H1 (cell line): ENCODE measurements around the gene PHACTR1. TPM values are rescaled to one million over a fixed set of nuclear protein-coding genes. Genes with fewer than 3 reads are reported as not detected.

ENCODE experiments used
- CTCF ChIA-PET: fragments of 300-600 bp; sonication (Branson Sonifier 250); formaldehyde crosslinking; loops from one replicate; lab custom pipeline; 2021; ENCODE audit not compliant: partially characterized antibody; lab: Charles Lee
- POLR2A ChIA-PET: fragments of 300-600 bp; sonication (Branson Sonifier 250); formaldehyde crosslinking; loops from one replicate; lab custom pipeline; 2021; ENCODE audit warnings: inconsistent platforms; ENCODE audit not compliant: partially characterized antibody; lab: Charles Lee
- DNase-seq, 2 experiments: peaks; one replicate each; pipeline versions ENCODE4 v3.0.0 to v3.0.0-alpha.2; 2010 to 2022; ENCODE audit warnings: low spot score in 2 of 2, low read depth in 1 of 2, mixed read lengths in 1 of 2
- FAIRE-seq: peaks from 2 replicates; lab custom pipeline; 2011; peaks lifted over from hg19 to GRCh38; lab: Jason Lieb, UNC
- H2AFZ ChIP-seq: 2 replicates; pipeline ENCODE4 v1.8.1; 2012; ENCODE audit warnings: low read length, inconsistent platforms
- H2AK5ac ChIP-seq: 2 replicates; pipeline ENCODE4 v1.6.1; 2013; ENCODE audit warnings: low read depth, low read length
- H2BK120ac ChIP-seq: replicated peaks from 2 replicates; pipeline ENCODE3; 2013; ENCODE audit warnings: low read depth, low read length, inconsistent platforms
- H2BK12ac ChIP-seq: 2 replicates; pipeline ENCODE4 v1.6.1; 2013; ENCODE audit warnings: low read depth, low read length
- H2BK15ac ChIP-seq: 2 replicates; pipeline ENCODE4 v1.6.1; 2013; ENCODE audit warnings: low read length
- H2BK20ac ChIP-seq: 2 replicates; pipeline ENCODE4 v1.6.1; 2013; ENCODE audit warnings: low read length
- H2BK5ac ChIP-seq: 2 replicates; pipeline ENCODE4 v1.6.1; 2013; ENCODE audit warnings: low read depth, low read length
- H3K14ac ChIP-seq: 2 replicates; pipeline ENCODE4 v1.6.1; 2013; ENCODE audit warnings: inconsistent platforms; ENCODE audit not compliant: insufficient read length
- H3K18ac ChIP-seq: 2 replicates; pipeline ENCODE4 v1.6.1; 2013; ENCODE audit warnings: low read length; ENCODE audit errors: extremely low read depth
- H3K23ac ChIP-seq: 2 replicates; pipeline ENCODE4 v1.6.1; 2013; ENCODE audit warnings: inconsistent platforms; ENCODE audit not compliant: insufficient read length
- H3K23me2 ChIP-seq: 2 replicates; pipeline ENCODE4 v1.6.1; 2013; ENCODE audit warnings: low read depth, low read length
- H3K27ac ChIP-seq: 2 replicates; pipeline ENCODE4 v1.6.1; 2011; ENCODE audit warnings: low read depth, low read length, inconsistent platforms
- H3K27me3 ChIP-seq, 4 experiments: replicated peaks in 1 of 4; 1 replicate in 1 of 4; 2 replicates in 3 of 4; pipeline versions ENCODE4 v1.6.1 to v1.8.1; 2011 to 2013; ENCODE audit warnings: low read length in 3 of 4, mild to moderate bottlenecking in 3 of 4, inconsistent platforms in 2 of 4, mixed read lengths in 2 of 4, moderate library complexity in 1 of 4; ENCODE audit not compliant: control insufficient read depth in 3 of 4, insufficient read depth in 3 of 4; ENCODE audit errors: extremely low read depth in 1 of 4
- H3K36me3 ChIP-seq, 4 experiments: 2 replicates each; pipeline versions ENCODE4 v1.6.1 to v1.8.1; 2011 to 2013; ENCODE audit warnings: mild to moderate bottlenecking in 4 of 4, low read length in 3 of 4, moderate library complexity in 2 of 4, control low read depth in 1 of 4, inconsistent platforms in 1 of 4; ENCODE audit not compliant: insufficient read depth in 4 of 4, control insufficient read depth in 2 of 4
- H3K4ac ChIP-seq: replicated peaks from 2 replicates; pipeline ENCODE3; 2013; ENCODE audit warnings: low read length, low read depth, mixed read lengths, inconsistent platforms; ENCODE audit not compliant: insufficient read length
- H3K4me1 ChIP-seq, 4 experiments: replicated peaks in 1 of 4; 1 replicate in 1 of 4; 2 replicates in 3 of 4; pipeline versions ENCODE4 v1.6.1 to v1.8.1; 2011 to 2013; ENCODE audit warnings: low read length in 3 of 4, inconsistent platforms in 2 of 4, mixed read lengths in 1 of 4; ENCODE audit not compliant: insufficient read depth in 4 of 4, control insufficient read depth in 3 of 4
- H3K4me2 ChIP-seq, 2 experiments: 2 replicates each; pipeline versions ENCODE4 v1.6.1 to v1.8.1; 2011 to 2013; ENCODE audit warnings: low read depth in 2 of 2, low read length in 2 of 2, control low read depth in 1 of 2, inconsistent platforms in 1 of 2, mild to moderate bottlenecking in 1 of 2; ENCODE audit not compliant: insufficient read depth in 1 of 2
- H3K4me3 ChIP-seq, 4 experiments: fragments of 200-600, 300-600 bp in 1 of 4; sonication (generic), shearing (Covaris generic), sonication (Bioruptor Twin) in 1 of 4; 2 replicates each; pipeline versions ENCODE4 v1.5.1 to v1.8.1; 2011 to 2016; ENCODE audit warnings: low read length in 4 of 4, low read depth in 3 of 4, control low read depth in 2 of 4, inconsistent platforms in 2 of 4, mild to moderate bottlenecking in 2 of 4, mixed read lengths in 1 of 4, moderate library complexity in 1 of 4; ENCODE audit not compliant: insufficient read depth in 2 of 4; ENCODE audit errors: extremely low read depth in 1 of 4
- H3K56ac ChIP-seq: replicated peaks from 2 replicates; pipeline ENCODE3; 2013; ENCODE audit warnings: low read depth, mild to moderate bottlenecking, mixed read lengths, low read length, inconsistent platforms; ENCODE audit not compliant: insufficient read length
- H3K79me1 ChIP-seq: 2 replicates; pipeline ENCODE4 v1.6.1; 2013; ENCODE audit warnings: low read depth, low read length, control low read depth
- H3K79me2 ChIP-seq, 2 experiments: 2 replicates each; pipeline versions ENCODE4 v1.6.1 to v1.8.1; 2012 to 2013; ENCODE audit warnings: low read length in 2 of 2, mild to moderate bottlenecking in 2 of 2, inconsistent platforms in 1 of 2; ENCODE audit not compliant: insufficient read depth in 2 of 2, control insufficient read depth in 1 of 2
- H3K9ac ChIP-seq, 4 experiments: replicated peaks in 1 of 4; 1 replicate in 1 of 4; 2 replicates in 3 of 4; pipeline versions ENCODE4 v1.6.1 to v1.8.1; 2011 to 2013; ENCODE audit warnings: low read depth in 3 of 4, low read length in 3 of 4, control low read depth in 2 of 4, mild to moderate bottlenecking in 2 of 4, moderate library complexity in 2 of 4, inconsistent platforms in 1 of 4; ENCODE audit errors: extremely low read depth in 1 of 4
- H3K9me3 ChIP-seq, 2 experiments: 2 replicates each; pipeline versions ENCODE4 v1.6.1 to v1.8.1; 2012 to 2013; ENCODE audit warnings: mild to moderate bottlenecking in 2 of 2, moderate library complexity in 2 of 2, control low read depth in 1 of 2, inconsistent platforms in 1 of 2, low read depth in 1 of 2, low read length in 1 of 2, mixed read lengths in 1 of 2; ENCODE audit not compliant: insufficient read depth in 2 of 2
- H4K20me1 ChIP-seq, 2 experiments: replicated peaks in 1 of 2; 2 replicates each; pipeline versions ENCODE3 to v1.8.1; 2011 to 2013; ENCODE audit warnings: inconsistent platforms in 2 of 2, low read length in 2 of 2, mild to moderate bottlenecking in 1 of 2; ENCODE audit not compliant: insufficient read depth in 2 of 2, control insufficient read depth in 1 of 2
- H4K5ac ChIP-seq: 2 replicates; pipeline ENCODE4 v1.6.1; 2013; ENCODE audit warnings: low read length, low read depth, mixed read lengths, inconsistent platforms; ENCODE audit not compliant: insufficient read length
- H4K8ac ChIP-seq: 2 replicates; pipeline ENCODE4 v1.8.0; 2013; ENCODE audit warnings: mild to moderate bottlenecking, moderate library complexity, low read length, inconsistent platforms; ENCODE audit not compliant: insufficient read depth; ENCODE audit errors: extremely low read depth
- H4K91ac ChIP-seq: replicated peaks from 2 replicates; pipeline ENCODE3; 2013; ENCODE audit warnings: low read length, mixed read lengths, inconsistent platforms; ENCODE audit not compliant: insufficient read length
- FOSL1 ChIP-seq: IDR thresholded peaks from 2 replicates; pipeline ENCODE4 v1.6.1; 2011; ENCODE audit warnings: mild to moderate bottlenecking, low read depth, low read length, moderate library complexity; ENCODE audit not compliant: insufficient read depth
- POU5F1 ChIP-seq: IDR thresholded peaks from 2 replicates; pipeline ENCODE4 v1.6.1; 2011; ENCODE audit warnings: low read depth, mild to moderate bottlenecking, low read length, moderate library complexity
- WGBS, 2 experiments: shearing (Covaris generic) in 1 of 2; methylation state at CpG; one replicate each; pipeline versions ENCODE4 v1.1.6 to v1.1.7; 2013 to 2015; ENCODE audit warnings: low lambda C conversion rate in 2 of 2, mixed read lengths in 2 of 2, inconsistent platforms in 1 of 2, low coverage in 1 of 2, missing lambda C conversion rate in 1 of 2; ENCODE audit not compliant: insufficient replicate concordance in 2 of 2, insufficient coverage in 1 of 2, insufficient read length in 1 of 2; ENCODE audit errors: extremely low coverage in 1 of 2, missing lambda C conversion rate in 1 of 2; 5-methylcytosine and 5-hydroxymethylcytosine counted together
- polyA plus RNA-seq, 7 experiments: library from polyadenylated mRNA; depleted of rRNA in 3 of 7; stranded (reverse) in 5 of 7; unstranded in 2 of 7; fragments of >200 nt in 5 of 7; fragments of 200-250 nt in 2 of 7; gene quantifications; 1 replicate in 5 of 7; 2 replicates in 1 of 7; 4 replicates in 1 of 7; pipeline versions ENCODE4 v1.2.1 to v1.2.3, GENCODE V29; 2011 to 2013; ENCODE audit warnings: missing spikeins in 2 of 7, mixed read lengths in 2 of 7
- total RNA-seq: library from RNA; stranded (reverse); fragmentation: NEBNext Ultra II Directional; extraction: Animal tissue kit (Norgen Biotek cat#: 25700); gene quantifications from 2 replicates; pipeline ENCODE4 v1.2.1, GENCODE V29; 2021

Gene PHACTR1
- total and polyA plus RNA-seq, 2 of the 8 experiments (the other 6 are each of a cell fraction or from before 2014, with no cell fraction given), result 3.9 to 17.1 TPM

- ChIA-PET POLR2A (no interaction called here), CTCF (no interaction called here)
- no peak for DNase-seq
- Histone ChIP-seq H3K23ac (no peak overlapping the region), H2BK20ac (no peak overlapping the region), H2AFZ (no peak overlapping the region), H3K27ac (no peak overlapping the region), H2BK15ac (no peak overlapping the region), H2AK5ac (no peak overlapping the region), H3K79me1 (no peaks in the 10 kb centered on the region), H3K56ac (no peak overlapping the region), H3K23me2 (no peaks in the 10 kb centered on the region), H3K18ac (no peak overlapping the region), H3K4ac (no peak overlapping the region), H3K9me3 (no peaks in the 10 kb centered on the region; a peak in 1 of 4 replicates), H3K4me2 (no peak overlapping the region), H3K79me2 (no peaks in the 10 kb centered on the region), H2BK12ac (no peak overlapping the region), H3K4me1 (peaks cover 0 to 2% (median 0%) of the 10 kb centered on the region in 4 experiments; a peak in 1 of 7 replicates), H3K14ac (no peak overlapping the region), H3K36me3 (no peaks in the 10 kb centered on the region), H4K20me1 (no peaks in the 10 kb centered on the region), H3K27me3 (no peaks in the 10 kb centered on the region), H2BK120ac (no peak overlapping the region), H3K4me3 (no peak overlapping the region), H4K8ac (no peak overlapping the region), H2BK5ac (no peak overlapping the region), H4K5ac (no peak overlapping the region), H3K9ac (no peak overlapping the region), H4K91ac (no peak overlapping the region)
- WGBS, 2 experiments, result 93% methylated on average over 7 of the region's 7 CpGs; no CpG with 5 or more reads in 1 of the 2 experiments
- no peak for FAIRE-seq
- TF ChIP-seq FOSL1, result no peak
- TF ChIP-seq POU5F1, result no peak
Measured at GRCh38 chr6:13184089-13184468, 467.5 kb downstream of the PHACTR1 start.
